Measurements from ENCODE around the gene GFRA3.
A peak's percentile ranks its signal among the peaks of the same experiment; 100 is the strongest.

Gene GFRA3

GRCh38 chr5:138213161-138214029 is 61.0 kb downstream of the GFRA3 start, which contains the start of gene CDC23:
CDC23 (minus strand) TSS chr5:138213323; CDS start chr5:138213312, 11 bp downstream.
- H3K9me3 ChIP-seq (ENCODE audit: insufficient read depth, low read length): no peaks in the 10 kb centered on the region
- no peaks in the 10 kb centered on the region for H4K20me1 ChIP-seq (ENCODE audit: low read depth, low read length)
- H3K27me3 ChIP-seq (ENCODE audit: low read length): no peaks in the 10 kb centered on the region
- TF ChIP-seq EZH2phosphoT487 (conservative IDR thresholded peaks at IDR 0.05; ENCODE audit: low read length) (no peak), CTCF (IDR thresholded peaks at IDR 0.05; ENCODE audit: insufficient read depth, low read length, poor library complexity, severe bottlenecking) (no peak)
- H2AFZ ChIP-seq (ENCODE audit: low read depth, low read length, severe bottlenecking): peak within 1 kb of the TSS; percentile 97
- H3K4me3 ChIP-seq (ENCODE audit: insufficient read depth, low read length, poor library complexity, severe bottlenecking): peak within 1 kb of the TSS; percentile 99
- H3K27ac ChIP-seq (ENCODE audit: low read depth, low read length): peak within 1 kb of the TSS; percentile 46
- H3F3A ChIP-seq (ENCODE audit: insufficient read depth): no peaks in the 10 kb centered on the region
- H3K36me3 ChIP-seq (ENCODE audit: low read length): peaks cover 2% of the 10 kb centered on the region; the same call in 1 of the 2 replicates
- H3K9ac ChIP-seq (ENCODE audit: low read length): peak within 1 kb of the TSS; percentile 95
- no peaks in the 10 kb centered on the region for H3K9me2 ChIP-seq (replicated peaks; ENCODE audit: insufficient read depth, low read length)
- peaks cover 44% of the 10 kb centered on the region for H3K79me2 ChIP-seq (ENCODE audit: insufficient read depth, low read length)
- peak within 1 kb of the TSS; percentile 100 for H3K4me2 ChIP-seq (ENCODE audit: low read depth, low read length, poor library complexity, severe bottlenecking)

GRCh38 chr5:138212828-138213160 is 61.6 kb downstream of the GFRA3 start:
- H3K36me3 ChIP-seq (ENCODE audit: low read length): peaks cover 4% of the 10 kb centered on the region; the same call in 1 of the 2 replicates
- no peaks in the 10 kb centered on the region for H3K9me2 ChIP-seq (replicated peaks; ENCODE audit: insufficient read depth, low read length)
- peak overlapping the region; percentile 95 for H3K9ac ChIP-seq (ENCODE audit: low read length)
- TF ChIP-seq EZH2phosphoT487 (conservative IDR thresholded peaks at IDR 0.05; ENCODE audit: low read length) (no peak), CTCF (IDR thresholded peaks at IDR 0.05; ENCODE audit: insufficient read depth, low read length, poor library complexity, severe bottlenecking) (no peak)
- no peaks in the 10 kb centered on the region for H3F3A ChIP-seq (ENCODE audit: insufficient read depth)
- H3K4me3 ChIP-seq (ENCODE audit: insufficient read depth, low read length, poor library complexity, severe bottlenecking): peak overlapping the region; percentile 99
- H2AFZ ChIP-seq (ENCODE audit: low read depth, low read length, severe bottlenecking): peak overlapping the region; percentile 97
- H3K27me3 ChIP-seq (ENCODE audit: low read length): no peaks in the 10 kb centered on the region
- H3K4me2 ChIP-seq (ENCODE audit: low read depth, low read length, poor library complexity, severe bottlenecking): peak overlapping the region; percentile 100
- H4K20me1 ChIP-seq (ENCODE audit: low read depth, low read length): no peaks in the 10 kb centered on the region
- peaks cover 50% of the 10 kb centered on the region for H3K79me2 ChIP-seq (ENCODE audit: insufficient read depth, low read length)
- no peaks in the 10 kb centered on the region for H3K9me3 ChIP-seq (ENCODE audit: insufficient read depth, low read length)
- peak overlapping the region; percentile 41; the same call in 1 of the 2 replicates for H3K27ac ChIP-seq (ENCODE audit: low read depth, low read length)

GRCh38 chr5:138210985-138211384 is 63.4 kb downstream of the GFRA3 start:
- Histone ChIP-seq H3K27ac (ENCODE audit: low read depth, low read length) (no peak overlapping the region), H3K4me3 (ENCODE audit: insufficient read depth, low read length, poor library complexity, severe bottlenecking) (no peak overlapping the region), H2AFZ (ENCODE audit: low read depth, low read length, severe bottlenecking) (no peak overlapping the region), H3K9ac (ENCODE audit: low read length) (no peak overlapping the region), H3K27me3 (ENCODE audit: low read length) (no peaks in the 10 kb centered on the region), H3K36me3 (ENCODE audit: low read length) (peaks cover 13% of the 10 kb centered on the region; the same call in 1 of the 2 replicates), H3K4me2 (ENCODE audit: low read depth, low read length, poor library complexity, severe bottlenecking) (peak overlapping the region; percentile 100), H3K79me2 (ENCODE audit: insufficient read depth, low read length) (peaks cover 61% of the 10 kb centered on the region), H3F3A (ENCODE audit: insufficient read depth) (no peaks in the 10 kb centered on the region), H4K20me1 (ENCODE audit: low read depth, low read length) (no peaks in the 10 kb centered on the region), H3K9me2 (replicated peaks; ENCODE audit: insufficient read depth, low read length) (no peaks in the 10 kb centered on the region), H3K9me3 (ENCODE audit: insufficient read depth, low read length) (no peaks in the 10 kb centered on the region)
- TF ChIP-seq CTCF (IDR thresholded peaks at IDR 0.05; ENCODE audit: insufficient read depth, low read length, poor library complexity, severe bottlenecking) (no peak), EZH2phosphoT487 (conservative IDR thresholded peaks at IDR 0.05; ENCODE audit: low read length) (no peak)
